ENCODE data around the gene DLX2. TPM values are rescaled to one million over a fixed set of nuclear protein-coding genes. Genes with fewer than 3 reads are reported as not detected.

The DLX2 gene
- total and polyA plus RNA-seq, 2 donors (not counting 3 experiments of a cell fraction or from before 2014, with no cell fraction given), result not detected

- BruUV-seq (replicated peaks), result no TSS peak
- no peak overlapping the region for H3K4me3 ChIP-seq (replicated peaks in 1 of 3; ENCODE audit: insufficient read depth in 1 of 3, low read depth in 1 of 3, low read length in 3 of 3)
- H3K27me3 ChIP-seq (ENCODE audit: control insufficient read depth in 2 of 2, insufficient read depth in 2 of 2, low read length in 2 of 2), result peaks cover 19 to 35% of the 10 kb centered on the region in 2 experiments
- no peak for TF ChIP-seq MAX (IDR thresholded peaks at IDR 0.05; ENCODE audit: insufficient read depth, insufficient read length)
- TF ChIP-seq EZH2 (IDR thresholded peaks at IDR 0.05; ENCODE audit: borderline replicate concordance, low read depth, low read length, severe bottlenecking), result peak; percentile 56
- FAIRE-seq (no peak), DNase-seq (ENCODE audit: low read depth, low spot score) (no peak)
- dilution Hi-C loops (cut with MboI; ENCODE audit: extremely low pct_ligation_motif_present, low sequenced_read_pairs) (no loop called here), intact Hi-C loops (cut with micrococcal nuclease) (loop anchor here (10.0 kb wide), 2 partner anchors 213 to 1133 kb away; partner anchors contain the start of gene SLC25A12)
- H3K9me1 ChIP-seq (replicated peaks; ENCODE audit: control insufficient read depth, extremely low read depth, insufficient read depth, low read length), result no peaks in the 10 kb centered on the region
- H3K36me3 ChIP-seq (ENCODE audit: control insufficient read depth in 2 of 2, extremely low read depth in 1 of 2, insufficient read depth in 2 of 2, low read length in 2 of 2), result no peaks in the 10 kb centered on the region
- no peaks in the 10 kb centered on the region for H3K79me2 ChIP-seq (ENCODE audit: control insufficient read depth, insufficient read depth, low read length)
- POLR2A ChIA-PET, result no interaction called here
- peak overlapping the region; percentile 66 for H2AFZ ChIP-seq (ENCODE audit: low read depth, low read length)
- no peak overlapping the region for H3K9ac ChIP-seq (replicated peaks; ENCODE audit: extremely low read depth, insufficient read depth, low read length)
- no peaks in the 10 kb centered on the region for H4K20me1 ChIP-seq (replicated peaks; ENCODE audit: control insufficient read depth, extremely low read depth, insufficient read depth, low read length)
- CTCF ChIA-PET, result interaction anchor here (0.8 to 8.6 kb wide), 7 partner anchors 9 to 534 kb away, joined by 3 to 193 read pairs (median 5); no protein-coding TSS in a partner anchor
- H3K4me1 ChIP-seq (ENCODE audit: control insufficient read depth, extremely low read depth, insufficient read depth, low read length), result peaks cover 25% of the 10 kb centered on the region
- H3K27ac ChIP-seq (ENCODE audit: insufficient read depth, low read depth, low read length), result no peak overlapping the region
- no peaks in the 10 kb centered on the region for H3K9me3 ChIP-seq (replicated peaks; ENCODE audit: control insufficient read depth, insufficient read depth, low read length)
- H3K4me2 ChIP-seq (ENCODE audit: insufficient read depth, low read length), result no peak overlapping the region
Observed at GRCh38 chr2:172107690-172108586, 5.2 kb upstream of the DLX2 start.

GRCh38 chr2:172106108-172106961 lies 3.6 kb upstream of the DLX2 start:
- Histone ChIP-seq H2AFZ (ENCODE audit: low read depth, low read length) (peak overlapping the region; percentile 84), H4K20me1 (replicated peaks; ENCODE audit: control insufficient read depth, extremely low read depth, insufficient read depth, low read length) (no peaks in the 10 kb centered on the region), H3K9me1 (replicated peaks; ENCODE audit: control insufficient read depth, extremely low read depth, insufficient read depth, low read length) (no peaks in the 10 kb centered on the region), H3K36me3 (ENCODE audit: control insufficient read depth in 2 of 2, extremely low read depth in 1 of 2, insufficient read depth in 2 of 2, low read length in 2 of 2) (no peaks in the 10 kb centered on the region), H3K9ac (replicated peaks; ENCODE audit: extremely low read depth, insufficient read depth, low read length) (peak overlapping the region; percentile 10), H3K27ac (ENCODE audit: insufficient read depth, low read depth, low read length) (no peak overlapping the region), H3K79me2 (ENCODE audit: control insufficient read depth, insufficient read depth, low read length) (no peaks in the 10 kb centered on the region), H3K9me3 (replicated peaks; ENCODE audit: control insufficient read depth, insufficient read depth, low read length) (no peaks in the 10 kb centered on the region), H3K4me3 (replicated peaks in 1 of 3; ENCODE audit: insufficient read depth in 1 of 3, low read depth in 1 of 3, low read length in 3 of 3) (peak overlapping the region; percentile 28 to 60 (median 28)), H3K4me1 (ENCODE audit: control insufficient read depth, extremely low read depth, insufficient read depth, low read length) (peaks cover 33% of the 10 kb centered on the region), H3K4me2 (ENCODE audit: insufficient read depth, low read length) (peak overlapping the region; percentile 87), H3K27me3 (ENCODE audit: control insufficient read depth in 2 of 2, insufficient read depth in 2 of 2, low read length in 2 of 2) (peaks cover 24 to 47% of the 10 kb centered on the region in 2 experiments)
- BruUV-seq (replicated peaks), result no TSS peak
- peak; percentile 56 for TF ChIP-seq EZH2 (IDR thresholded peaks at IDR 0.05; ENCODE audit: borderline replicate concordance, low read depth, low read length, severe bottlenecking)
- TF ChIP-seq FOS (IDR thresholded peaks at IDR 0.05; ENCODE audit: borderline replicate concordance, insufficient read depth, low read length), result no peak
- TF ChIP-seq, protein P1, sequence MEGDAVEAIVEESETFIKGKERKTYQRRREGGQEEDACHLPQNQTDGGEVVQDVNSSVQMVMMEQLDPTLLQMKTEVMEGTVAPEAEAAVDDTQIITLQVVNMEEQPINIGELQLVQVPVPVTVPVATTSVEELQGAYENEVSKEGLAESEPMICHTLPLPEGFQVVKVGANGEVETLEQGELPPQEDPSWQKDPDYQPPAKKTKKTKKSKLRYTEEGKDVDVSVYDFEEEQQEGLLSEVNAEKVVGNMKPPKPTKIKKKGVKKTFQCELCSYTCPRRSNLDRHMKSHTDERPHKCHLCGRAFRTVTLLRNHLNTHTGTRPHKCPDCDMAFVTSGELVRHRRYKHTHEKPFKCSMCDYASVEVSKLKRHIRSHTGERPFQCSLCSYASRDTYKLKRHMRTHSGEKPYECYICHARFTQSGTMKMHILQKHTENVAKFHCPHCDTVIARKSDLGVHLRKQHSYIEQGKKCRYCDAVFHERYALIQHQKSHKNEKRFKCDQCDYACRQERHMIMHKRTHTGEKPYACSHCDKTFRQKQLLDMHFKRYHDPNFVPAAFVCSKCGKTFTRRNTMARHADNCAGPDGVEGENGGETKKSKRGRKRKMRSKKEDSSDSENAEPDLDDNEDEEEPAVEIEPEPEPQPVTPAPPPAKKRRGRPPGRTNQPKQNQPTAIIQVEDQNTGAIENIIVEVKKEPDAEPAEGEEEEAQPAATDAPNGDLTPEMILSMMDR (IDR thresholded peaks at IDR 0.05; ENCODE audit: extremely low read depth in 1 of 2, insufficient read depth in 1 of 2, low read depth in 1 of 2, low read length in 2 of 2), result peak; percentile 33 to 68
- FAIRE-seq (peak; percentile 85), DNase-seq (ENCODE audit: low read depth, low spot score) (peak; percentile 49)
- dilution Hi-C loops (cut with MboI; ENCODE audit: extremely low pct_ligation_motif_present, low sequenced_read_pairs) (no loop called here), intact Hi-C loops (cut with micrococcal nuclease) (loop anchor here (10.0 kb wide), 2 partner anchors 212 to 1132 kb away; partner anchors contain the start of gene SLC25A12)
- POLR2A ChIA-PET, result no interaction called here
- CTCF ChIA-PET, result interaction anchor here (0.6 to 8.6 kb wide), 31 partner anchors 9 to 1134 kb away, joined by 3 to 193 read pairs (median 4); partner anchors contain the start of genes DYNC1I2, HAT1 and SLC25A12
